H1 (cell line): ENCODE data around the gene CHRDL1. TPM values are rescaled to one million over a fixed set of nuclear protein-coding genes. Genes with fewer than 3 reads are reported as not detected.

Experiments used
- CTCF ChIA-PET: fragments of 300-600 bp; sonication (Branson Sonifier 250); formaldehyde crosslinking; loops from one replicate; lab custom pipeline; 2021; ENCODE audit not compliant: partially characterized antibody; lab: Charles Lee
- POLR2A ChIA-PET: fragments of 300-600 bp; sonication (Branson Sonifier 250); formaldehyde crosslinking; loops from one replicate; lab custom pipeline; 2021; ENCODE audit warnings: inconsistent platforms; ENCODE audit not compliant: partially characterized antibody; lab: Charles Lee
- DNase-seq, 2 experiments: peaks; one replicate each; pipeline versions ENCODE4 v3.0.0 to v3.0.0-alpha.2; 2010 to 2022; ENCODE audit warnings: low spot score in 2 of 2, low read depth in 1 of 2, mixed read lengths in 1 of 2
- FAIRE-seq: peaks from 2 replicates; lab custom pipeline; 2011; peaks lifted over from hg19 to GRCh38; lab: Jason Lieb, UNC
- H2AFZ ChIP-seq: 2 replicates; pipeline ENCODE4 v1.8.1; 2012; ENCODE audit warnings: low read length, inconsistent platforms
- H2AK5ac ChIP-seq: 2 replicates; pipeline ENCODE4 v1.6.1; 2013; ENCODE audit warnings: low read depth, low read length
- H2BK120ac ChIP-seq: replicated peaks from 2 replicates; pipeline ENCODE3; 2013; ENCODE audit warnings: low read depth, low read length, inconsistent platforms
- H2BK12ac ChIP-seq: 2 replicates; pipeline ENCODE4 v1.6.1; 2013; ENCODE audit warnings: low read depth, low read length
- H2BK15ac ChIP-seq: 2 replicates; pipeline ENCODE4 v1.6.1; 2013; ENCODE audit warnings: low read length
- H2BK20ac ChIP-seq: 2 replicates; pipeline ENCODE4 v1.6.1; 2013; ENCODE audit warnings: low read length
- H2BK5ac ChIP-seq: 2 replicates; pipeline ENCODE4 v1.6.1; 2013; ENCODE audit warnings: low read depth, low read length
- H3K14ac ChIP-seq: 2 replicates; pipeline ENCODE4 v1.6.1; 2013; ENCODE audit warnings: inconsistent platforms; ENCODE audit not compliant: insufficient read length
- H3K18ac ChIP-seq: 2 replicates; pipeline ENCODE4 v1.6.1; 2013; ENCODE audit warnings: low read length; ENCODE audit errors: extremely low read depth
- H3K23ac ChIP-seq: 2 replicates; pipeline ENCODE4 v1.6.1; 2013; ENCODE audit warnings: inconsistent platforms; ENCODE audit not compliant: insufficient read length
- H3K23me2 ChIP-seq: 2 replicates; pipeline ENCODE4 v1.6.1; 2013; ENCODE audit warnings: low read depth, low read length
- H3K27ac ChIP-seq: 2 replicates; pipeline ENCODE4 v1.6.1; 2011; ENCODE audit warnings: low read depth, low read length, inconsistent platforms
- H3K27me3 ChIP-seq, 4 experiments: replicated peaks in 1 of 4; 1 replicate in 1 of 4; 2 replicates in 3 of 4; pipeline versions ENCODE4 v1.6.1 to v1.8.1; 2011 to 2013; ENCODE audit warnings: low read length in 3 of 4, mild to moderate bottlenecking in 3 of 4, inconsistent platforms in 2 of 4, mixed read lengths in 2 of 4, moderate library complexity in 1 of 4; ENCODE audit not compliant: control insufficient read depth in 3 of 4, insufficient read depth in 3 of 4; ENCODE audit errors: extremely low read depth in 1 of 4
- H3K36me3 ChIP-seq, 4 experiments: 2 replicates each; pipeline versions ENCODE4 v1.6.1 to v1.8.1; 2011 to 2013; ENCODE audit warnings: mild to moderate bottlenecking in 4 of 4, low read length in 3 of 4, moderate library complexity in 2 of 4, control low read depth in 1 of 4, inconsistent platforms in 1 of 4; ENCODE audit not compliant: insufficient read depth in 4 of 4, control insufficient read depth in 2 of 4
- H3K4ac ChIP-seq: replicated peaks from 2 replicates; pipeline ENCODE3; 2013; ENCODE audit warnings: low read length, low read depth, mixed read lengths, inconsistent platforms; ENCODE audit not compliant: insufficient read length
- H3K4me1 ChIP-seq, 4 experiments: replicated peaks in 1 of 4; 1 replicate in 1 of 4; 2 replicates in 3 of 4; pipeline versions ENCODE4 v1.6.1 to v1.8.1; 2011 to 2013; ENCODE audit warnings: low read length in 3 of 4, inconsistent platforms in 2 of 4, mixed read lengths in 1 of 4; ENCODE audit not compliant: insufficient read depth in 4 of 4, control insufficient read depth in 3 of 4
- H3K4me2 ChIP-seq, 2 experiments: 2 replicates each; pipeline versions ENCODE4 v1.6.1 to v1.8.1; 2011 to 2013; ENCODE audit warnings: low read depth in 2 of 2, low read length in 2 of 2, control low read depth in 1 of 2, inconsistent platforms in 1 of 2, mild to moderate bottlenecking in 1 of 2; ENCODE audit not compliant: insufficient read depth in 1 of 2
- H3K4me3 ChIP-seq, 4 experiments: fragments of 200-600, 300-600 bp in 1 of 4; sonication (generic), shearing (Covaris generic), sonication (Bioruptor Twin) in 1 of 4; 2 replicates each; pipeline versions ENCODE4 v1.5.1 to v1.8.1; 2011 to 2016; ENCODE audit warnings: low read length in 4 of 4, low read depth in 3 of 4, control low read depth in 2 of 4, inconsistent platforms in 2 of 4, mild to moderate bottlenecking in 2 of 4, mixed read lengths in 1 of 4, moderate library complexity in 1 of 4; ENCODE audit not compliant: insufficient read depth in 2 of 4; ENCODE audit errors: extremely low read depth in 1 of 4
- H3K56ac ChIP-seq: replicated peaks from 2 replicates; pipeline ENCODE3; 2013; ENCODE audit warnings: low read depth, mild to moderate bottlenecking, mixed read lengths, low read length, inconsistent platforms; ENCODE audit not compliant: insufficient read length
- H3K79me1 ChIP-seq: 2 replicates; pipeline ENCODE4 v1.6.1; 2013; ENCODE audit warnings: low read depth, low read length, control low read depth
- H3K79me2 ChIP-seq, 2 experiments: 2 replicates each; pipeline versions ENCODE4 v1.6.1 to v1.8.1; 2012 to 2013; ENCODE audit warnings: low read length in 2 of 2, mild to moderate bottlenecking in 2 of 2, inconsistent platforms in 1 of 2; ENCODE audit not compliant: insufficient read depth in 2 of 2, control insufficient read depth in 1 of 2
- H3K9ac ChIP-seq, 4 experiments: replicated peaks in 1 of 4; 1 replicate in 1 of 4; 2 replicates in 3 of 4; pipeline versions ENCODE4 v1.6.1 to v1.8.1; 2011 to 2013; ENCODE audit warnings: low read depth in 3 of 4, low read length in 3 of 4, control low read depth in 2 of 4, mild to moderate bottlenecking in 2 of 4, moderate library complexity in 2 of 4, inconsistent platforms in 1 of 4; ENCODE audit errors: extremely low read depth in 1 of 4
- H3K9me3 ChIP-seq, 2 experiments: 2 replicates each; pipeline versions ENCODE4 v1.6.1 to v1.8.1; 2012 to 2013; ENCODE audit warnings: mild to moderate bottlenecking in 2 of 2, moderate library complexity in 2 of 2, control low read depth in 1 of 2, inconsistent platforms in 1 of 2, low read depth in 1 of 2, low read length in 1 of 2, mixed read lengths in 1 of 2; ENCODE audit not compliant: insufficient read depth in 2 of 2
- H4K20me1 ChIP-seq, 2 experiments: replicated peaks in 1 of 2; 2 replicates each; pipeline versions ENCODE3 to v1.8.1; 2011 to 2013; ENCODE audit warnings: inconsistent platforms in 2 of 2, low read length in 2 of 2, mild to moderate bottlenecking in 1 of 2; ENCODE audit not compliant: insufficient read depth in 2 of 2, control insufficient read depth in 1 of 2
- H4K5ac ChIP-seq: 2 replicates; pipeline ENCODE4 v1.6.1; 2013; ENCODE audit warnings: low read length, low read depth, mixed read lengths, inconsistent platforms; ENCODE audit not compliant: insufficient read length
- H4K8ac ChIP-seq: 2 replicates; pipeline ENCODE4 v1.8.0; 2013; ENCODE audit warnings: mild to moderate bottlenecking, moderate library complexity, low read length, inconsistent platforms; ENCODE audit not compliant: insufficient read depth; ENCODE audit errors: extremely low read depth
- H4K91ac ChIP-seq: replicated peaks from 2 replicates; pipeline ENCODE3; 2013; ENCODE audit warnings: low read length, mixed read lengths, inconsistent platforms; ENCODE audit not compliant: insufficient read length
- CEBPB ChIP-seq: IDR thresholded peaks from 2 replicates; pipeline ENCODE4 v1.6.1; 2012; ENCODE audit warnings: low read depth, low read length
- CTBP2 ChIP-seq: IDR thresholded peaks from 2 replicates; pipeline ENCODE4 v1.7.0; 2011; ENCODE audit warnings: borderline replicate concordance, mild to moderate bottlenecking, moderate library complexity, mixed read lengths, low read length; ENCODE audit not compliant: insufficient read depth, insufficient read length
- HDAC2 ChIP-seq, 2 experiments: fragments of 300-600 bp in 1 of 2; sonication (generic) in 1 of 2; IDR thresholded peaks; 2 replicates each; pipeline ENCODE4 v1.6.1; 2011 to 2012; ENCODE audit warnings: low read depth in 2 of 2, low read length in 2 of 2, mild to moderate bottlenecking in 2 of 2, moderate library complexity in 2 of 2, borderline replicate concordance in 1 of 2, inconsistent platforms in 1 of 2
- SP1 ChIP-seq: IDR thresholded peaks from 2 replicates; pipeline ENCODE4 v1.6.1; 2011; ENCODE audit warnings: low read depth, low read length
- SRF ChIP-seq: IDR thresholded peaks from 2 replicates; pipeline ENCODE4 v1.6.1; 2011; ENCODE audit warnings: mild to moderate bottlenecking, low read depth, low read length, moderate library complexity
- WGBS, 2 experiments: shearing (Covaris generic) in 1 of 2; methylation state at CpG; one replicate each; pipeline versions ENCODE4 v1.1.6 to v1.1.7; 2013 to 2015; ENCODE audit warnings: low lambda C conversion rate in 2 of 2, mixed read lengths in 2 of 2, inconsistent platforms in 1 of 2, low coverage in 1 of 2, missing lambda C conversion rate in 1 of 2; ENCODE audit not compliant: insufficient replicate concordance in 2 of 2, insufficient coverage in 1 of 2, insufficient read length in 1 of 2; ENCODE audit errors: extremely low coverage in 1 of 2, missing lambda C conversion rate in 1 of 2; 5-methylcytosine and 5-hydroxymethylcytosine counted together
- polyA plus RNA-seq, 7 experiments: library from polyadenylated mRNA; depleted of rRNA in 3 of 7; stranded (reverse) in 5 of 7; unstranded in 2 of 7; fragments of >200 nt in 5 of 7; fragments of 200-250 nt in 2 of 7; gene quantifications; 1 replicate in 5 of 7; 2 replicates in 1 of 7; 4 replicates in 1 of 7; pipeline versions ENCODE4 v1.2.1 to v1.2.3, GENCODE V29; 2011 to 2013; ENCODE audit warnings: missing spikeins in 2 of 7, mixed read lengths in 2 of 7
- total RNA-seq: library from RNA; stranded (reverse); fragmentation: NEBNext Ultra II Directional; extraction: Animal tissue kit (Norgen Biotek cat#: 25700); gene quantifications from 2 replicates; pipeline ENCODE4 v1.2.1, GENCODE V29; 2021

CHRDL1 gene
- total and polyA plus RNA-seq, 2 of the 8 experiments (the other 6 are each of a cell fraction or from before 2014, with no cell fraction given): 5.6 to 15.6 TPM

GRCh38 chrX:110745288-110745687, 50.3 kb downstream of the CHRDL1 start:
- WGBS, 2 experiments: 82% methylated on average over 2 of the region's 2 CpGs; no CpG with 5 or more reads in 1 of the 2 experiments
- H4K91ac ChIP-seq: no peak overlapping the region
- H3K9me3 ChIP-seq: no peaks in the 10 kb centered on the region
- H3K14ac ChIP-seq: no peak overlapping the region
- H2AFZ ChIP-seq: no peak overlapping the region
- H2AK5ac ChIP-seq: no peak overlapping the region
- no peak overlapping the region for H3K4ac ChIP-seq
- TF ChIP-seq SP1 (no peak), CEBPB (no peak), CTBP2 (no peak), HDAC2 (IDR thresholded peaks at IDR 0.05; ENCODE audit: borderline replicate concordance in 1 of 2, low read depth in 2 of 2, low read length in 2 of 2) (no peak), SRF (no peak)
- no peak overlapping the region for H3K4me3 ChIP-seq
- no peak overlapping the region for H3K9ac ChIP-seq
- H3K18ac ChIP-seq: no peak overlapping the region
- no peak overlapping the region for H3K4me2 ChIP-seq
- H3K27ac ChIP-seq: no peak overlapping the region
- H3K4me1 ChIP-seq: 0 out of 7 replicates have a peak, but pooled peaks cover 0 to 2% (median 0%) of the 10 kb centered on the region in 4 experiments
- H3K79me2 ChIP-seq: no peaks in the 10 kb centered on the region
- no peak overlapping the region for H4K5ac ChIP-seq
- no peaks in the 10 kb centered on the region for H3K23me2 ChIP-seq
- DNase-seq: no peak
- H2BK15ac ChIP-seq: no peak overlapping the region
- ChIA-PET POLR2A (no interaction called here), CTCF (interaction anchor here (0.6 kb wide), 1 partner anchor 175 kb away, joined by 3 read pairs; no protein-coding TSS in a partner anchor)
- no peaks in the 10 kb centered on the region for H3K36me3 ChIP-seq
- no peaks in the 10 kb centered on the region for H3K79me1 ChIP-seq
- no peak overlapping the region for H3K56ac ChIP-seq
- H2BK120ac ChIP-seq: no peak overlapping the region
- FAIRE-seq: no peak
- no peak overlapping the region for H3K23ac ChIP-seq
- no peak overlapping the region for H2BK20ac ChIP-seq
- H4K20me1 ChIP-seq: no peaks in the 10 kb centered on the region
- no peaks in the 10 kb centered on the region for H3K27me3 ChIP-seq
- no peak overlapping the region for H2BK12ac ChIP-seq
- H4K8ac ChIP-seq: no peak overlapping the region
- no peak overlapping the region for H2BK5ac ChIP-seq
